ENCODE data around the gene SCGB1A1. TPM values are rescaled to one million over a fixed set of nuclear protein-coding genes. Genes with fewer than 3 reads are reported as not detected.

SCGB1A1 gene
- total RNA-seq, 1 donor from 2014 or later, result not detected

DNA sequence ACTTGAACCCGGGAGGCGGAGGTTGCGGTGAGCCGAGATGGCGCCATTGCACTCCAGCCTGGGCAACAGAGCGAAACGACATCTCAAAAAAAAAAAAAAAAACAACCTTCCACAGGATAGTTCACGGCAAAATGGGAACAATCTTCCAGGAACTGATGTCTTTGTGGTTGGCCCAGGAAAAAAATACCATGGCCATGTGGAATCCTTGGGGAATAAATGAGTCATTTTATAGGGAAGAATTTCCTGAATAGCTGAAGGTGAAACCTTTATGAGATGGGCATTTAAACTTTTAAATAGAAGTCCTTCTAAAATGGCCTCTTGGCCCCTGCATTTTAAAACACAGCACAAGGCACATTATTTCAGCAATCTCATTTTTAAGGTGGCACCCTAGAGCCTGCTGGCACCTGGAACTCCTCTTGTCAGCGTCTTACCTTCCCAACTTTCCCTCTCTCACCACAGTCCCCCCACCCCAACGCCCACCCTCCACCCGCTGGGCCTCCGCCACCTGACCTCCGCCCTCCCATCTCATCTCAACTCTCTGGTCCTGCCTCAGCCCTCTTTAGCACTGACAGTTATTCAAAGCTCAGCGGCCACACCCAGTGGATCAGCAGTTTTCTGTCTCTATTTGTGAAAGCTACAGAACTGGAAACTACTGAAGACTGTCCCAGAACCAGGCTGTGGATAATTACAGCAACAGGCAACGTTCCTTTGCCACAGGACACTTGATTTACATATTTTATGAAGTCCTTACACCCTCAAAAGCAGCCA, 43.1 kb downstream of the SCGB1A1 start:
- no peak overlapping the region for H3K27ac Mint-ChIP-seq

DNA sequence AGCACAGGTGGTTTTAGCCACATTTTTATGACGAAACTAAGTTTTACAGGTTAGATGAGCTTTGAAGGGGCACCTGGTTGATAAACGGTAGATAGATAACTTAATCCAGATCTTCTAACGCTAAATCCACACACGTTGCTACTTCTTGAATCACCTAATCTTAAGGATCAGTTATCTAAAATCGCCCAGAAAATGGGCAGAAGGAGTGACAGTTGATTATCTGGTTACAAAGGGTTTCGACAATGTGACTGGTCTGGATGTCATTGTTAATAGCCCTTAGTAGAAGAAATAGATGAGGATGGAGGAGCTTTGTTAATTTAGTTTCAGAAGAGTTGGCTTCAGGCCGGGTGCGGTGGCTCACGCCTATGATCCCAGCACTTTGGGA, 43.7 kb downstream of the SCGB1A1 start:
- H3K9ac ChIP-seq, result no peak overlapping the region
- H3K27ac Mint-ChIP-seq, result no peak overlapping the region
- H3K4me1 ChIP-seq, result no peaks in the 10 kb centered on the region
- no peak overlapping the region for H3K4me2 ChIP-seq
- TF ChIP-seq EZH2 (IDR thresholded peaks at IDR 0.05), result no peak
- TF ChIP-seq, protein P1, sequence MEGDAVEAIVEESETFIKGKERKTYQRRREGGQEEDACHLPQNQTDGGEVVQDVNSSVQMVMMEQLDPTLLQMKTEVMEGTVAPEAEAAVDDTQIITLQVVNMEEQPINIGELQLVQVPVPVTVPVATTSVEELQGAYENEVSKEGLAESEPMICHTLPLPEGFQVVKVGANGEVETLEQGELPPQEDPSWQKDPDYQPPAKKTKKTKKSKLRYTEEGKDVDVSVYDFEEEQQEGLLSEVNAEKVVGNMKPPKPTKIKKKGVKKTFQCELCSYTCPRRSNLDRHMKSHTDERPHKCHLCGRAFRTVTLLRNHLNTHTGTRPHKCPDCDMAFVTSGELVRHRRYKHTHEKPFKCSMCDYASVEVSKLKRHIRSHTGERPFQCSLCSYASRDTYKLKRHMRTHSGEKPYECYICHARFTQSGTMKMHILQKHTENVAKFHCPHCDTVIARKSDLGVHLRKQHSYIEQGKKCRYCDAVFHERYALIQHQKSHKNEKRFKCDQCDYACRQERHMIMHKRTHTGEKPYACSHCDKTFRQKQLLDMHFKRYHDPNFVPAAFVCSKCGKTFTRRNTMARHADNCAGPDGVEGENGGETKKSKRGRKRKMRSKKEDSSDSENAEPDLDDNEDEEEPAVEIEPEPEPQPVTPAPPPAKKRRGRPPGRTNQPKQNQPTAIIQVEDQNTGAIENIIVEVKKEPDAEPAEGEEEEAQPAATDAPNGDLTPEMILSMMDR (IDR thresholded peaks at IDR 0.05), result no peak
- TF ChIP-seq EZH2phosphoT487 (IDR thresholded peaks at IDR 0.05), result no peak
- no peak overlapping the region for H3K4me3 ChIP-seq
- H3K27me3 Mint-ChIP-seq (ENCODE audit: insufficient read depth, low read depth), result peaks cover 6% of the 10 kb centered on the region
- no peaks in the 10 kb centered on the region for H3K36me3 Mint-ChIP-seq
- DNase-seq (ENCODE audit: low spot score), result no peak
- no peak overlapping the region for H3K4me3 Mint-ChIP-seq
- H3K4me1 Mint-ChIP-seq, result peaks cover 5% of the 10 kb centered on the region
- no peaks in the 10 kb centered on the region for H4K20me1 ChIP-seq (ENCODE audit: low read depth)
- peaks cover 4% of the 10 kb centered on the region for H3F3A ChIP-seq (ENCODE audit: low read depth)
- no peaks in the 10 kb centered on the region for H3K9me3 ChIP-seq (ENCODE audit: low read depth)
- H2AFZ ChIP-seq (replicated peaks), result no peak overlapping the region
- H3K9me3 Mint-ChIP-seq, result no peaks in the 10 kb centered on the region
- H3K27ac ChIP-seq, result no peak overlapping the region
- H3K79me2 ChIP-seq (ENCODE audit: low read depth), result no peaks in the 10 kb centered on the region
- H3K27me3 ChIP-seq, result no peaks in the 10 kb centered on the region
- no peaks in the 10 kb centered on the region for H3K36me3 ChIP-seq

More for the DNA sequence above, 43.1 kb downstream of the SCGB1A1 start:
- Mint-ChIP-seq H3K4me3 (no peak overlapping the region), H3K4me1 (peaks cover 5% of the 10 kb centered on the region), H3K27me3 (ENCODE audit: insufficient read depth, low read depth) (peaks cover 6% of the 10 kb centered on the region), H3K9me3 (no peaks in the 10 kb centered on the region), H3K36me3 (no peaks in the 10 kb centered on the region)
- no peak for DNase-seq (ENCODE audit: low spot score)
- Histone ChIP-seq H3K4me3 (no peak overlapping the region), H3K27me3 (no peaks in the 10 kb centered on the region), H3K9me3 (ENCODE audit: low read depth) (no peaks in the 10 kb centered on the region), H3K4me1 (no peaks in the 10 kb centered on the region), H3K9ac (no peak overlapping the region), H2AFZ (replicated peaks) (no peak overlapping the region), H3K36me3 (no peaks in the 10 kb centered on the region), H3K79me2 (ENCODE audit: low read depth) (no peaks in the 10 kb centered on the region), H3K4me2 (no peak overlapping the region), H4K20me1 (ENCODE audit: low read depth) (no peaks in the 10 kb centered on the region), H3K27ac (no peak overlapping the region), H3F3A (ENCODE audit: low read depth) (peaks cover 4% of the 10 kb centered on the region)
- TF ChIP-seq, protein P1 (IDR thresholded peaks at IDR 0.05), result no peak
- no peak for TF ChIP-seq EZH2phosphoT487 (IDR thresholded peaks at IDR 0.05)
- TF ChIP-seq EZH2 (IDR thresholded peaks at IDR 0.05), result no peak

DNA sequence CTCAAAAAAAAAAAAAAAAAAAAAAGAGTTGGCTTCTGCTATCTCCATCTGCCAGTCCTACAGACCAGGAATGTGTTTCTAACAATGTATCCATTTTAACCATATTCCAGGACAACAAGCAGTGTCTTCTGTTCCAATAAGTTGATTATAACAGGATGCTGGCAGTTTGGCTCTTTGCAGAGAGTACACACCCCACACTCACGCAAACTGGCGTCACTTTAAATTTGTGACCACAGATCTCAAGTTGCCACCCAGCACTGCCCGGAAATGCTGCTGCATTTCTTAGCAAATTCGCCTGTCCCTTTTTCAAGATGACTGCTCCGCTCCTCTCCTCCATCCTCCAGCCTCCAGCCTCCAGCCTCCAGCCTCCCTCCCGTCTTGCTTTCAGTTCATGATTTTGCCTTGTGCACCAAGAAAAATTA, 44.3 kb downstream of the SCGB1A1 start:
- H3F3A ChIP-seq (ENCODE audit: low read depth), result peaks cover 4% of the 10 kb centered on the region
- no peak overlapping the region for H3K4me3 Mint-ChIP-seq

More for the DNA sequence above, 44.3 kb downstream of the SCGB1A1 start:
- H3K36me3 Mint-ChIP-seq, result no peaks in the 10 kb centered on the region
- no peaks in the 10 kb centered on the region for H3K9me3 ChIP-seq (ENCODE audit: low read depth)
- no peaks in the 10 kb centered on the region for H4K20me1 ChIP-seq (ENCODE audit: low read depth)
- H3K9me3 Mint-ChIP-seq, result no peaks in the 10 kb centered on the region
- no peak overlapping the region for H3K9ac ChIP-seq
- no peak overlapping the region for H3K27ac ChIP-seq
- no peak for DNase-seq (ENCODE audit: low spot score)
- no peaks in the 10 kb centered on the region for H3K79me2 ChIP-seq (ENCODE audit: low read depth)
- H3K36me3 ChIP-seq, result no peaks in the 10 kb centered on the region
- no peak overlapping the region for H3K27ac Mint-ChIP-seq
- H2AFZ ChIP-seq (replicated peaks), result no peak overlapping the region
- no peaks in the 10 kb centered on the region for H3K27me3 ChIP-seq
- H3K4me1 ChIP-seq, result no peaks in the 10 kb centered on the region
- no peak overlapping the region for H3K4me3 ChIP-seq
- H3K27me3 Mint-ChIP-seq (ENCODE audit: insufficient read depth, low read depth), result peaks cover 6% of the 10 kb centered on the region
- TF ChIP-seq EZH2 (IDR thresholded peaks at IDR 0.05), result no peak
- no peak for TF ChIP-seq EZH2phosphoT487 (IDR thresholded peaks at IDR 0.05)
- TF ChIP-seq, protein P1 (IDR thresholded peaks at IDR 0.05), result no peak
- H3K4me1 Mint-ChIP-seq, result peaks cover 5% of the 10 kb centered on the region
- no peak overlapping the region for H3K4me2 ChIP-seq
